ENCODE data around the gene KCNQ1.

- no peak for TF ChIP-seq POLR2A (IDR thresholded peaks at IDR 0.05)
- TF ChIP-seq CTCF (IDR thresholded peaks at IDR 0.05), result no peak
Measured at GRCh38 chr11:2562890-2563212, 118.0 kb downstream of the KCNQ1 start.

All from upper lobe of left lung (tissue), 4 donors.